Epithelial cell of proximal tubule (primary cell): ENCODE results near the gene KLHL26. TPM values are rescaled to one million over a fixed set of nuclear protein-coding genes. Genes with fewer than 3 reads are reported as not detected.

ENCODE experiments used
- DNase-seq: peaks from one replicate; pipeline ENCODE4 v3.0.0-alpha.2; 2011; ENCODE audit warnings: low read depth
- H3K4me3 ChIP-seq: 2 replicates; pipeline ENCODE4 v1.5.1; 2011; ENCODE audit warnings: low read depth, mild to moderate bottlenecking, low read length
- total RNA-seq: library from RNA; depleted of rRNA; stranded (reverse); fragments of >200 nt; gene quantifications from 2 replicates; pipeline ENCODE4 v1.2.3, GENCODE V29; 2015
- TF ChIP-seq, protein P1 (sequence below): conservative IDR thresholded peaks from 2 replicates; pipeline ENCODE4 v1.5.1; 2012; ENCODE audit warnings: low read depth, mild to moderate bottlenecking, low read length

The KLHL26 gene
- total RNA-seq, 1 donor from 2014 or later: 16.5 TPM

DNA sequence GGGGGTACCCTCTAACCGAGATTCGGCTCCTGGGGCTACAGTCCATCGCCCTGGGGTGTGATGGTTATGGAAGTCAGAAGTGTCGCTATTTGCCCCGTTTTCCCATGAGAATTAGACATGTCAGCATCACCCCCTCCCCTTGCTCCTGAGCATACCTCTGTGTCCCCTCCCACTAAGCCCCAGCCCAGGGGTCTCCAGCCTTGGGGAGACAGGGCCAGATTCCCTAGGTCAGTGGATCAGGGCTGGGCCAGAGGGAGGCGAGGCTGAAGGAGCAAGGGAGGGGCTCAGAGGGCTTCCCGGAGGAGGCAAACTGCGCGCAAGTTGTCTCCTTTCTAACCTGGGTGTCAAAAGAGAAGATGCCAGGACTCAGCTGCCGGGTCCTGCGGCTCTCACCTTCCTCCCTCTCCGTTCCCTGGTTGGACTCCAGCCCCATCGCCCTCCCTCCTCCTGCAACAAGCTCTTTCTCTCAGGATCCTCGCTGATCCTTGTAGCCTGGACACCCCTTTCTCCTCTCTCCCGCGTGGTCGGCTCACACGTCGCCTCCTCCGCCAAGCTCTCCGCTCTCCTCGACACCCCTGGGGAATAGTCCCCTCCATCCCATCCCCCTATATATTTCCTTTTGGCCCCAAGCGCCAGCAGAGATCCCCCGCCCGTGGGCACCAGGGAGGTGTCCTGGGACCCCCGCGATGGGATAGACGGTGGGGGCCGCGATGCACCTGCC, 24.6 kb upstream of the KLHL26 start:
- peak overlapping the region; percentile 28 for H3K4me3 ChIP-seq
- no peak for DNase-seq
- TF ChIP-seq, protein P1, sequence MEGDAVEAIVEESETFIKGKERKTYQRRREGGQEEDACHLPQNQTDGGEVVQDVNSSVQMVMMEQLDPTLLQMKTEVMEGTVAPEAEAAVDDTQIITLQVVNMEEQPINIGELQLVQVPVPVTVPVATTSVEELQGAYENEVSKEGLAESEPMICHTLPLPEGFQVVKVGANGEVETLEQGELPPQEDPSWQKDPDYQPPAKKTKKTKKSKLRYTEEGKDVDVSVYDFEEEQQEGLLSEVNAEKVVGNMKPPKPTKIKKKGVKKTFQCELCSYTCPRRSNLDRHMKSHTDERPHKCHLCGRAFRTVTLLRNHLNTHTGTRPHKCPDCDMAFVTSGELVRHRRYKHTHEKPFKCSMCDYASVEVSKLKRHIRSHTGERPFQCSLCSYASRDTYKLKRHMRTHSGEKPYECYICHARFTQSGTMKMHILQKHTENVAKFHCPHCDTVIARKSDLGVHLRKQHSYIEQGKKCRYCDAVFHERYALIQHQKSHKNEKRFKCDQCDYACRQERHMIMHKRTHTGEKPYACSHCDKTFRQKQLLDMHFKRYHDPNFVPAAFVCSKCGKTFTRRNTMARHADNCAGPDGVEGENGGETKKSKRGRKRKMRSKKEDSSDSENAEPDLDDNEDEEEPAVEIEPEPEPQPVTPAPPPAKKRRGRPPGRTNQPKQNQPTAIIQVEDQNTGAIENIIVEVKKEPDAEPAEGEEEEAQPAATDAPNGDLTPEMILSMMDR: no peak

DNA sequence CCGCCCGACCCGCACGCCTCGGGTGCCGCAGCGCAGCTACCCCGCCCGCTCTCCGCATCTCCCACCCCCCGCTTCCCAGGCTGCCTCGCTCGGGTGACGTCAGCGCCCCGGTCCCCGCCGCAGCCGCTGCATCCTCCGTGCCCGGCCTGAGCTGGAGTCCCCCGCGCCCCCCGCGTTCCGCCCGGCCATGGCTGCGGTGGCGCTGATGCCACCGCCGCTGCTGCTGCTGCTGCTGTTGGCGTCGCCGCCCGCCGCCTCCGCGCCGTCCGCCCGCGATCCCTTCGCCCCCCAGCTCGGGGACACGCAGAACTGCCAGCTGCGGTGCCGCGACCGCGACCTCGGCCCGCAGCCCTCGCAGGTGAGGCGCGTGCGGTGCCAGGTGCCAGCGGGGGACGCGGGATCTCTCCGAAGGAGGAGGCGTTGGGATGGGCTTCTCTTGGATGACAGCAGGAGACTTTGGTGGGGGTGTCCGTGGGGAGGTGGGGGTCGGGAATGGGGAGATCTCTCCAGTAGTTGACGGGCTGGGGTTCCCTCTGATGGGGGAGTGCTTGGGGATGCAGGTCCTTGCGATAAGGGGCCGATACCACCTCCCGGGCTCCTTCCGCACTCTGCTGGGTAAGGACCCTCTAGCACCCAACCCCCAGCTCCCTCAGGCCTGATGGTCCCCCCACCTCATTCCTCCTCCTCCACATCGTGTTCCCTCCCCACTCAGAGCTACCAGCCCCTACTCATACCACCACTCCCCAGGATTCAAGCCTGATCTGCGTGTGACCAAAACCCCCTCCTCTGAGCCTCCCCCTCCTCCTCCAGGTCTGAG, 23.8 kb upstream of the KLHL26 start, which contains the start of gene TMEM59L:
Gene TMEM59L, plus strand, starts transcription at position 99 of the 817 bp plus-strand sequence. Its CDS starts 89 bp downstream, at position 188.
- H3K4me3 ChIP-seq: peak within 1 kb of the TSS; percentile 28
- TF ChIP-seq, protein P1: no peak
- DNase-seq: no peak

DNA sequence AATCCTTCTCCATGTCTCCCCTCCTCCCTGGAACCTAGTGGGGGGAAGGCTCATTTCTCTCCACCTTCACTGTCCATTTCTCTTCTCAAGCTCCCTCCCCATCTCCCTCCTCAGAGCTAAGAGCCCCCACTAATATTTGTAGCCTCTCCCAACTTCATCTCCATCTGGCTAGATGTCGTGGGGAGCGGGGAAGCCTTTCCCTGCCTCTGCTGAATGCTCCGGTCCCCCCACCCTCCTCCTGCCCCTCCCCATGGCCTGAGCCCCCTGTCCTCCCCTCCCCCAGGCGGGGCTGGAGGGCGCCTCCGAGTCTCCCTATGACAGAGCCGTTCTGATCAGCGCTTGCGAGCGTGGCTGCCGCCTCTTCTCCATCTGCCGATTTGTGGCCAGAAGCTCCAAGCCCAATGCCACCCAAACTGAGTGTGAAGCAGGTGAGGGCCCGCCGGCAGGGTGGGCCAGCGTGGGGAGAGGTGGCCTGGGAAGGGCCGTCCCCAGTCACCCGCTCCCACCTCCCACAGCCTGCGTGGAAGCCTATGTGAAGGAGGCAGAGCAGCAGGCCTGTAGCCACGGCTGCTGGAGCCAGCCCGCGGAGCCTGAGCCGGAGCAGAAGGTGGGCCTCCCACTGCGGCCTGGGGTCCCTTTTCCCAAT, 23.1 kb upstream of the KLHL26 start:
- TF ChIP-seq, protein P1: no peak
- no peak for DNase-seq
- H3K4me3 ChIP-seq: no peak overlapping the region

DNA sequence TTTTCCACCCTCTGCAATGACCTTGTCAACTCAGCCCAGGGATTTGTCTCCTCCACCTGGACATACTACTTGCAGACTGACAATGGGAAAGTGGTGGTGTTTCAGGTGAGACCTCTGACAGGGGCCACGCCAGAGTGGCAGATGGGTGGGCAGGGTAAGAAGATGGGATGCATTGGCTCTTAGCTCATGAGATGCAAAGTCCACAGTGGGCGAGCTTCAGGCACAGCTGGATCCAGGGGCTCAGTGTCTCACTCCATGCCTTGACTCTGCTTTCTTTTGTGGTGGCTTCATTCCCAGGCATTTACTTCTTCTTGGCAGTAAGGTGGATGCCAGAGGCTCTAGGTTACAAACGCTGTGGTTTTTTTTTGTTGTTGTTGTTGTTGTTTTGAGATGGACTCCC, 20.8 kb upstream of the KLHL26 start:
- no peak for DNase-seq
- TF ChIP-seq, protein P1: no peak
- no peak overlapping the region for H3K4me3 ChIP-seq

DNA sequence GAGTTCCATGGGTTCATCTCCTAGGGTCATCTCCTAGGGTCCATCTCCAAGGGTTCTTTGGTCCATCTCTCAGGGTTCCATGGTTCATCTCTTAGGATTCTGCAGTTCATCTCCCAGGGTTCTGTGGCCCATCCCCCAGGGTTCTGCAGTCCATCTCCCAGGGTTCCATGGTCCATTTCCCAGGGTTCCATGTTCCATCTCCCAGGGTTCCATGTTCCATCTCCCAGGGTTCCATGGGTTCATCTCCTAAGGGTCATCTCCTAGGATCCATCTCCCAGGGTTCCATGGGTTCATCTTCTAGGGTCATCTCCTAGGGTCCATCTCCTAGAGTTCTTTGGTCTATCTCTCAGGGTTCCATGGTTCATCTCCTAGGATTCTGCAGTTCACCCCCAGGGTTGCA, 19.3 kb upstream of the KLHL26 start:
- TF ChIP-seq, protein P1: no peak
- no peak for DNase-seq
- H3K4me3 ChIP-seq: no peak overlapping the region

DNA sequence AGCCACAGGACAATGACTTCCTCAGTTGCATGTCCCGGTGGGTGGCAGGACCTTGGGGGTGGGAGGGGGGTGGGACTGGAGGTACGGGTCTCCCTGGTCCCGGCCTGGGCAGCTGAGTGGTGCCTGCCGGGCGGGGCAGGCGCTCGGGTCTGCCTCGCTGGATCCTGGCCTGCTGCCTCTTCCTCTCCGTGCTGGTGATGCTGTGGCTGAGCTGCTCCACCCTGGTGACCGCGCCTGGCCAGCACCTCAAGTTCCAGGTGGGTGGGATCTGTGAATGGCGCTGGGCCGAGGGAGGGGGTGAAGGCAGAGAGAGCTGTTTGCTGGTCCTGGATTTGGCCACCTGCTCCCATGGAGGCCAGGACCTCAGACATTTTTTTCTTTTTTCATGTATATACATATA, 18.6 kb upstream of the KLHL26 start:
- no peak for DNase-seq
- TF ChIP-seq, protein P1: no peak
- H3K4me3 ChIP-seq: no peak overlapping the region
